HepG2 (cell line): Measurements from ENCODE around the gene PPP1R13L. TPM values are rescaled to one million over a fixed set of nuclear protein-coding genes. Genes with fewer than 3 reads are reported as not detected.
A peak's percentile ranks its signal among the peaks of the same experiment; 100 is the strongest.

Experiments
- DDIT3 ChIP-seq: sonication (generic); formaldehyde crosslinking; IDR thresholded peaks from 2 replicates; pipeline ENCODE4 v1.4.0; 2020; ENCODE audit warnings: mild to moderate bottlenecking, missing genetic modification reagents
- GMEB1 ChIP-seq: sonication (generic); formaldehyde crosslinking; IDR thresholded peaks from 2 replicates; pipeline ENCODE4 v1.5.1; 2020; ENCODE audit warnings: missing genetic modification reagents, mild to moderate bottlenecking, borderline replicate concordance
- GPN1 ChIP-seq: sonication (generic); formaldehyde crosslinking; IDR thresholded peaks from 2 replicates; pipeline ENCODE4 v1.5.1; 2020; ENCODE audit warnings: missing genetic modification reagents, borderline replicate concordance
- HDAC6 ChIP-seq: fragments of 200-600 bp; sonication (generic); IDR thresholded peaks from 2 replicates; pipeline ENCODE4 v1.7.0; 2017; ENCODE audit warnings: mild to moderate bottlenecking, antibody characterized with exemption, low read length, low read depth
- HMGXB4 ChIP-seq, 2 experiments: sonication (generic) in 1 of 2; formaldehyde crosslinking in 1 of 2; IDR thresholded peaks; 2 replicates each; pipeline versions ENCODE4 v1.4.0 to v1.6.1; 2018 to 2020; ENCODE audit warnings: missing genetic modification reagents in 2 of 2, borderline replicate concordance in 1 of 2, low read depth in 1 of 2, mild to moderate bottlenecking in 1 of 2, missing biosample characterization in 1 of 2
- IRF2 ChIP-seq: IDR thresholded peaks from 2 replicates; pipeline ENCODE4 v1.6.1; 2018; ENCODE audit warnings: missing genetic modification reagents, missing compliant biosample characterization
- KMT2B ChIP-seq: IDR thresholded peaks from 2 replicates; pipeline ENCODE4 v1.6.1; 2016; ENCODE audit warnings: missing genetic modification reagents, missing compliant biosample characterization
- NCOA2 ChIP-seq: sonication (generic); formaldehyde crosslinking; IDR thresholded peaks from 2 replicates; pipeline ENCODE4 v1.8.0; 2022; ENCODE audit warnings: inconsistent platforms
- PITX1 ChIP-seq: sonication (generic); formaldehyde crosslinking; IDR thresholded peaks from 2 replicates; pipeline ENCODE4 v1.5.1; 2020; ENCODE audit warnings: mild to moderate bottlenecking, missing genetic modification reagents
- PREB ChIP-seq: sonication (generic); formaldehyde crosslinking; IDR thresholded peaks from 2 replicates; pipeline ENCODE4 v1.4.0; 2020; ENCODE audit warnings: missing genetic modification reagents
- RCOR2 ChIP-seq: IDR thresholded peaks from 2 replicates; pipeline ENCODE4 v1.6.1; 2016; ENCODE audit warnings: missing biosample characterization, missing genetic modification reagents
- RXRA ChIP-seq: sonication (generic); formaldehyde crosslinking; IDR thresholded peaks from 2 replicates; pipeline ENCODE4 v1.5.1; 2020; ENCODE audit warnings: missing genetic modification reagents
- TAF15 ChIP-seq: fragments of 200-400 bp; formaldehyde crosslinking; IDR thresholded peaks from one replicate; pipeline ENCODE4 v1.6.1; 2018; ENCODE audit warnings: mild to moderate bottlenecking, low read depth, low read length; ENCODE audit not compliant: poor library complexity, severe bottlenecking
- THYN1 ChIP-seq: sonication (generic); formaldehyde crosslinking; IDR thresholded peaks from 2 replicates; pipeline ENCODE4 v1.8.1; 2023; ENCODE audit warnings: low read depth, mild to moderate bottlenecking, moderate library complexity, missing genetic modification reagents, borderline replicate concordance
- ZBTB44 ChIP-seq: sonication (generic); formaldehyde crosslinking; IDR thresholded peaks from 2 replicates; pipeline ENCODE4 v1.4.0; 2020; ENCODE audit warnings: missing genetic modification reagents
- ZNF230 ChIP-seq: sonication (generic); formaldehyde crosslinking; IDR thresholded peaks from 2 replicates; pipeline ENCODE4 v1.4.0; 2020; ENCODE audit warnings: mild to moderate bottlenecking, missing genetic modification reagents
- ZNF33B ChIP-seq: sonication (generic); formaldehyde crosslinking; IDR thresholded peaks from 2 replicates; pipeline ENCODE4 v1.5.1; 2020; ENCODE audit warnings: mild to moderate bottlenecking, missing genetic modification reagents
- ZNF737 ChIP-seq: sonication (generic); formaldehyde crosslinking; IDR thresholded peaks from 2 replicates; pipeline ENCODE4 v1.5.0; 2020; ENCODE audit warnings: missing genetic modification reagents, mild to moderate bottlenecking, borderline replicate concordance
- polyA plus RNA-seq, 8 experiments: library from polyadenylated mRNA; depleted of rRNA in 3 of 8; stranded (reverse) in 7 of 8; unstranded in 1 of 8; fragments of >200 nt; fragmentation: Illumina TruSeq in 4 of 8; extraction: Trizol in 4 of 8; gene quantifications; 2 replicates each; pipeline versions ENCODE4 v1.2.1 to v1.2.3, GENCODE V29; 2011 to 2016; ENCODE audit warnings: low read depth in 4 of 8, missing spikeins in 1 of 8, mixed read lengths in 1 of 8; ENCODE audit not compliant: insufficient read depth in 1 of 8
- total RNA-seq, 5 experiments: library from RNA; depleted of rRNA; stranded (reverse); fragments of >200 nt; fragmentation: Illumina TruSeq; extraction: Trizol; gene quantifications; 2 replicates each; pipeline ENCODE4 v1.2.3, GENCODE V29; 2016; ENCODE audit warnings: low read depth in 1 of 5

The PPP1R13L gene
- total and polyA plus RNA-seq, 2 of the 13 experiments (the other 11 are each of a cell fraction or from before 2014, with no cell fraction given): 1.3 to 6.6 TPM

GRCh38 chr19:45448887-45449299, 44.0 kb upstream of the PPP1R13L start (continued):
- TF ChIP-seq DDIT3 (CRISPR knock-in tag) (no peak), HMGXB4 (CRISPR knock-in tag; IDR thresholded peaks at IDR 0.05; ENCODE audit: borderline replicate concordance in 1 of 2, low read depth in 1 of 2) (no peak), IRF2 (CRISPR knock-in tag) (peak; percentile 18; the same call in 1 of the 2 replicates), GPN1 (CRISPR knock-in tag) (no peak), ZNF33B (no peak), ZBTB44 (no peak), KMT2B (CRISPR knock-in tag) (no peak), THYN1 (CRISPR knock-in tag) (no peak), ZNF737 (no peak), RCOR2 (CRISPR knock-in tag) (no peak), HDAC6 (no peak), TAF15 (no peak), NCOA2 (CRISPR knock-in tag) (no peak), PITX1 (CRISPR knock-in tag) (no peak), RXRA (CRISPR knock-in tag) (peak; percentile 82; the same call in 1 of the 2 replicates), ZNF230 (CRISPR knock-in tag) (no peak), GMEB1 (CRISPR knock-in tag) (no peak), PREB (CRISPR knock-in tag) (no peak)
